WI38 (cell line): ENCODE measurements around the gene RXRA.

Experiments
- H3K4me3 ChIP-seq: 2 replicates; pipeline ENCODE4 v1.5.1; 2011; ENCODE audit warnings: low read depth, mild to moderate bottlenecking, control low read depth, low read length
- CTCF ChIP-seq: IDR thresholded peaks from 2 replicates; pipeline ENCODE4 v1.5.1; 2012; ENCODE audit warnings: low read depth, mild to moderate bottlenecking, control low read depth, low read length

The RXRA gene

GRCh38 chr9:134332266-134332665 lies 6.0 kb downstream of the RXRA start:
- TF ChIP-seq CTCF: no peak

GRCh38 chr9:134332841-134333233 lies 6.6 kb downstream of the RXRA start:
- H3K4me3 ChIP-seq: no peak overlapping the region
- no peak for TF ChIP-seq CTCF

More at GRCh38 chr9:134332266-134332665, 6.0 kb downstream of the RXRA start:
- no peak overlapping the region for H3K4me3 ChIP-seq

GRCh38 chr9:134333234-134333873 lies 7.1 kb downstream of the RXRA start:
- no peak for TF ChIP-seq CTCF
- H3K4me3 ChIP-seq: no peak overlapping the region

- H3K4me3 ChIP-seq: no peak overlapping the region
- no peak for TF ChIP-seq CTCF
Measured at GRCh38 chr9:134333874-134334581, 7.8 kb downstream of the RXRA start.

GRCh38 chr9:134335061-134335460 lies 8.8 kb downstream of the RXRA start:
- TF ChIP-seq CTCF: no peak
- no peak overlapping the region for H3K4me3 ChIP-seq

GRCh38 chr9:134335486-134336220 lies 9.4 kb downstream of the RXRA start:
- no peak overlapping the region for H3K4me3 ChIP-seq
- no peak for TF ChIP-seq CTCF

GRCh38 chr9:134336228-134336627 lies 10.0 kb downstream of the RXRA start:
- H3K4me3 ChIP-seq: no peak overlapping the region
- no peak for TF ChIP-seq CTCF
